Ishikawa (cell line): Measurements from ENCODE around the gene MEGF6.

Source experiments
- CEBPB ChIP-seq: IDR thresholded peaks from 2 replicates; pipeline ENCODE4 v1.6.1; 2012
- EP300 ChIP-seq: IDR thresholded peaks from 2 replicates; pipeline ENCODE4 v1.6.1; 2012; ENCODE audit warnings: borderline replicate concordance
- NFIC ChIP-seq: IDR thresholded peaks from 2 replicates; pipeline ENCODE4 v1.6.1; 2012
- TF ChIP-seq, protein P1 (sequence below): IDR thresholded peaks from 2 replicates; pipeline ENCODE4 v1.6.1; 2012
- TF ChIP-seq, protein P2 (sequence below): IDR thresholded peaks from 2 replicates; pipeline ENCODE4 v1.6.1; 2012
- TF ChIP-seq, protein P3 (sequence below): IDR thresholded peaks from 2 replicates; pipeline ENCODE4 v1.6.1; 2012; ENCODE audit warnings: low read depth, mild to moderate bottlenecking

DNA sequence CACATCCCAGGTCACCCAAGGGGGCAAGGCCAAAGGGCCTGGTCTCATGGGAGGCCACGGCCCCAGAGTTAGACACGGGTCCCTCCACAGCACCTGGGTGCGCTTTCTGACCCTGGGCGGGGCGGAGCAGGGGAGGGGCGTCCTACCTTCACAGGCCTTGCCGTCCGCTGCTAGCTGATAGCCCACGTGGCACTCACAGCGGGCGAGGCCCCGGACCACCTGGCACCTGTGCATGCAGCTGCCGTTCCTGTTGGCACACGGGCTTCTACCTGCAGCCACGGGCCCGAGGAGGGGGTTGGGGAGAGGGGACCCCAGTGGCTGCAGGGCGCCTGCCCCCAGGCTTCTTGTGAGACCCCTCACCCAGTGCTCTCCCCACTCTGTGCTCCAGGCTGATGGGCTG lies 96.9 kb downstream of the MEGF6 start:
- TF ChIP-seq, protein P1, sequence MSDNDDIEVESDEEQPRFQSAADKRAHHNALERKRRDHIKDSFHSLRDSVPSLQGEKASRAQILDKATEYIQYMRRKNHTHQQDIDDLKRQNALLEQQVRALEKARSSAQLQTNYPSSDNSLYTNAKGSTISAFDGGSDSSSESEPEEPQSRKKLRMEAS, result peak; percentile 88
- TF ChIP-seq CEBPB (no peak), EP300 (peak; percentile 54; the same call in 1 of the 2 replicates), NFIC (peak; percentile 21; the same call in 1 of the 2 replicates)
- TF ChIP-seq, protein P2, sequence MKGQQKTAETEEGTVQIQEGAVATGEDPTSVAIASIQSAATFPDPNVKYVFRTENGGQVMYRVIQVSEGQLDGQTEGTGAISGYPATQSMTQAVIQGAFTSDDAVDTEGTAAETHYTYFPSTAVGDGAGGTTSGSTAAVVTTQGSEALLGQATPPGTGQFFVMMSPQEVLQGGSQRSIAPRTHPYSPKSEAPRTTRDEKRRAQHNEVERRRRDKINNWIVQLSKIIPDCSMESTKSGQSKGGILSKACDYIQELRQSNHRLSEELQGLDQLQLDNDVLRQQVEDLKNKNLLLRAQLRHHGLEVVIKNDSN, result peak; percentile 64; the same call in 1 of the 2 replicates
- TF ChIP-seq, protein P3, sequence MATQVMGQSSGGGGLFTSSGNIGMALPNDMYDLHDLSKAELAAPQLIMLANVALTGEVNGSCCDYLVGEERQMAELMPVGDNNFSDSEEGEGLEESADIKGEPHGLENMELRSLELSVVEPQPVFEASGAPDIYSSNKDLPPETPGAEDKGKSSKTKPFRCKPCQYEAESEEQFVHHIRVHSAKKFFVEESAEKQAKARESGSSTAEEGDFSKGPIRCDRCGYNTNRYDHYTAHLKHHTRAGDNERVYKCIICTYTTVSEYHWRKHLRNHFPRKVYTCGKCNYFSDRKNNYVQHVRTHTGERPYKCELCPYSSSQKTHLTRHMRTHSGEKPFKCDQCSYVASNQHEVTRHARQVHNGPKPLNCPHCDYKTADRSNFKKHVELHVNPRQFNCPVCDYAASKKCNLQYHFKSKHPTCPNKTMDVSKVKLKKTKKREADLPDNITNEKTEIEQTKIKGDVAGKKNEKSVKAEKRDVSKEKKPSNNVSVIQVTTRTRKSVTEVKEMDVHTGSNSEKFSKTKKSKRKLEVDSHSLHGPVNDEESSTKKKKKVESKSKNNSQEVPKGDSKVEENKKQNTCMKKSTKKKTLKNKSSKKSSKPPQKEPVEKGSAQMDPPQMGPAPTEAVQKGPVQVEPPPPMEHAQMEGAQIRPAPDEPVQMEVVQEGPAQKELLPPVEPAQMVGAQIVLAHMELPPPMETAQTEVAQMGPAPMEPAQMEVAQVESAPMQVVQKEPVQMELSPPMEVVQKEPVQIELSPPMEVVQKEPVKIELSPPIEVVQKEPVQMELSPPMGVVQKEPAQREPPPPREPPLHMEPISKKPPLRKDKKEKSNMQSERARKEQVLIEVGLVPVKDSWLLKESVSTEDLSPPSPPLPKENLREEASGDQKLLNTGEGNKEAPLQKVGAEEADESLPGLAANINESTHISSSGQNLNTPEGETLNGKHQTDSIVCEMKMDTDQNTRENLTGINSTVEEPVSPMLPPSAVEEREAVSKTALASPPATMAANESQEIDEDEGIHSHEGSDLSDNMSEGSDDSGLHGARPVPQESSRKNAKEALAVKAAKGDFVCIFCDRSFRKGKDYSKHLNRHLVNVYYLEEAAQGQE, result no peak
